NCI-H69 (cell line): ENCODE measurements around the gene RFC4.

Source experiments
- DNase-seq: peaks from one replicate; lab custom pipeline; 2025; lab: John Stamatoyannopoulos, UW

Gene RFC4

DNA sequence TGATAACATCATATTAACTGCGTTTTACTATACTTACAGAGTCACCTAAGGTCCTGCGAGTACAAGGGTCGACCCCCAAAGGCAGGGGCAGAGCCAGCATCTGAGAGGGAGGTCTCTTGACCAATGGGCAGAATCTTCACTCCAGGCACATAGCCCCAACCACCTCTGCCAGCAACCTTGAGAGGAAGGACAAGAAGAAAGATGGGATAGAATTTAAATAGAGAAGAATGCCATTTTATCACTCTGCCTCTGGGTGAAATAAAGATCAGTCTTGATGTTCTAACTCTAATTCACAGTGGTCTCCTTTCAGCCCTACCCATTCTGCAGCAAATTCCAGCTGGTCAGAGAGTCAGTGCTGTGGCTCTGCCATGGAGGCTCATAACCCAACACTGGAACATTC, 62.6 kb downstream of the RFC4 start:
- no peak for DNase-seq

- no peak for DNase-seq
Measured at GRCh38 chr3:186742618-186743380, 63.5 kb downstream of the RFC4 start.
